ENCODE measurements around the gene ATP5F1E. TPM values are rescaled to one million over a fixed set of nuclear protein-coding genes. Genes with fewer than 3 reads are reported as not detected.

Gene ATP5F1E
- total RNA-seq, 1 experiment from 2014 or later: 84.8 TPM

GRCh38 chr20:59063358-59064213 is 31.5 kb upstream of the ATP5F1E start:
- H3K79me2 ChIP-seq (ENCODE audit: low read depth): no peaks in the 10 kb centered on the region
- BruUV-seq (replicated peaks): TSS peak; percentile 86
- DNase-seq: peak; percentile 49 to 80
- no peaks in the 10 kb centered on the region for H3K9me3 ChIP-seq (ENCODE audit: insufficient read depth, low read depth)
- peak overlapping the region; percentile 6; the same call in 1 of the 2 replicates for H3K4me3 ChIP-seq
- ChIA-PET POLR2A (ENCODE audit: unreplicated experiment) (interaction anchor here (0.5 to 0.6 kb wide), 3 partner anchors 19 to 166 kb away, joined by 4 to 8 read pairs (median 7); no protein-coding TSS in a partner anchor), CTCF (no interaction called here)
- H3K9me2 ChIP-seq (ENCODE audit: insufficient read depth): no peaks in the 10 kb centered on the region
- H2AFZ ChIP-seq: peak overlapping the region; percentile 60
- H4K20me1 ChIP-seq (ENCODE audit: insufficient read depth): no peaks in the 10 kb centered on the region
- peaks cover 5% of the 10 kb centered on the region; the same call in 1 of the 2 replicates for H3F3A ChIP-seq (ENCODE audit: insufficient read depth, low read depth)
- peaks cover 16% of the 10 kb centered on the region for H3K4me1 ChIP-seq (replicated peaks; ENCODE audit: insufficient read depth)
- TF ChIP-seq, protein P1, sequence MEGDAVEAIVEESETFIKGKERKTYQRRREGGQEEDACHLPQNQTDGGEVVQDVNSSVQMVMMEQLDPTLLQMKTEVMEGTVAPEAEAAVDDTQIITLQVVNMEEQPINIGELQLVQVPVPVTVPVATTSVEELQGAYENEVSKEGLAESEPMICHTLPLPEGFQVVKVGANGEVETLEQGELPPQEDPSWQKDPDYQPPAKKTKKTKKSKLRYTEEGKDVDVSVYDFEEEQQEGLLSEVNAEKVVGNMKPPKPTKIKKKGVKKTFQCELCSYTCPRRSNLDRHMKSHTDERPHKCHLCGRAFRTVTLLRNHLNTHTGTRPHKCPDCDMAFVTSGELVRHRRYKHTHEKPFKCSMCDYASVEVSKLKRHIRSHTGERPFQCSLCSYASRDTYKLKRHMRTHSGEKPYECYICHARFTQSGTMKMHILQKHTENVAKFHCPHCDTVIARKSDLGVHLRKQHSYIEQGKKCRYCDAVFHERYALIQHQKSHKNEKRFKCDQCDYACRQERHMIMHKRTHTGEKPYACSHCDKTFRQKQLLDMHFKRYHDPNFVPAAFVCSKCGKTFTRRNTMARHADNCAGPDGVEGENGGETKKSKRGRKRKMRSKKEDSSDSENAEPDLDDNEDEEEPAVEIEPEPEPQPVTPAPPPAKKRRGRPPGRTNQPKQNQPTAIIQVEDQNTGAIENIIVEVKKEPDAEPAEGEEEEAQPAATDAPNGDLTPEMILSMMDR (conservative IDR thresholded peaks at IDR 0.05): no peak
- peak overlapping the region; percentile 58 for H3K4me2 ChIP-seq
- peak overlapping the region; percentile 21 for H3K27ac ChIP-seq
- intact Hi-C loops (cut with micrococcal nuclease; ENCODE audit: unreplicated experiment): loop anchor here (2.0 kb wide), 1 partner anchor 19 kb away; no protein-coding TSS in a partner anchor
- H3K36me3 ChIP-seq (ENCODE audit: low read depth): no peaks in the 10 kb centered on the region
- H3K27me3 ChIP-seq (ENCODE audit: insufficient read depth, low read depth): no peaks in the 10 kb centered on the region

GRCh38 chr20:59062081-59062480 is 29.9 kb upstream of the ATP5F1E start:
- Histone ChIP-seq H2AFZ (no peak overlapping the region), H3K27me3 (ENCODE audit: insufficient read depth, low read depth) (no peaks in the 10 kb centered on the region), H3K27ac (no peak overlapping the region), H3K79me2 (ENCODE audit: low read depth) (no peaks in the 10 kb centered on the region), H3K9me2 (ENCODE audit: insufficient read depth) (no peaks in the 10 kb centered on the region), H3K4me1 (replicated peaks; ENCODE audit: insufficient read depth) (peaks cover 16% of the 10 kb centered on the region), H3K36me3 (ENCODE audit: low read depth) (no peaks in the 10 kb centered on the region), H3K4me2 (no peak overlapping the region), H3K9me3 (ENCODE audit: insufficient read depth, low read depth) (no peaks in the 10 kb centered on the region), H3F3A (ENCODE audit: insufficient read depth, low read depth) (peaks cover 5% of the 10 kb centered on the region), H3K4me3 (no peak overlapping the region), H4K20me1 (ENCODE audit: insufficient read depth) (no peaks in the 10 kb centered on the region)
- ChIA-PET CTCF (no interaction called here), POLR2A (ENCODE audit: unreplicated experiment) (no interaction called here)
- DNase-seq: no peak
- BruUV-seq (replicated peaks): no TSS peak
- TF ChIP-seq EZH2 (IDR thresholded peaks at IDR 0.05; ENCODE audit: low read depth): no peak
- TF ChIP-seq, protein P1 (conservative IDR thresholded peaks at IDR 0.05): no peak
- intact Hi-C loops (cut with micrococcal nuclease; ENCODE audit: unreplicated experiment): no loop called here

GRCh38 chr20:59055302-59055701 is 23.2 kb upstream of the ATP5F1E start:
- DNase-seq: no peak
- BruUV-seq (replicated peaks): no TSS peak
- ChIA-PET CTCF (no interaction called here), POLR2A (ENCODE audit: unreplicated experiment) (no interaction called here)
- TF ChIP-seq, protein P1 (conservative IDR thresholded peaks at IDR 0.05): peak; percentile 73
- TF ChIP-seq EZH2 (IDR thresholded peaks at IDR 0.05; ENCODE audit: low read depth): no peak
- no peak overlapping the region for H3K4me3 ChIP-seq
- no peaks in the 10 kb centered on the region for H3K9me2 ChIP-seq (ENCODE audit: insufficient read depth)
- H3K27me3 ChIP-seq (ENCODE audit: insufficient read depth, low read depth): no peaks in the 10 kb centered on the region
- H4K20me1 ChIP-seq (ENCODE audit: insufficient read depth): no peaks in the 10 kb centered on the region
- intact Hi-C loops (cut with micrococcal nuclease; ENCODE audit: unreplicated experiment): loop anchor here (1.0 kb wide), 1 partner anchor 167 kb away; no protein-coding TSS in a partner anchor
- H3K79me2 ChIP-seq (ENCODE audit: low read depth): no peaks in the 10 kb centered on the region
- H3F3A ChIP-seq (ENCODE audit: insufficient read depth, low read depth): no peaks in the 10 kb centered on the region; the same call in 1 of the 2 replicates
- H3K27ac ChIP-seq: no peak overlapping the region
- H3K36me3 ChIP-seq (ENCODE audit: low read depth): no peaks in the 10 kb centered on the region
- no peaks in the 10 kb centered on the region for H3K9me3 ChIP-seq (ENCODE audit: insufficient read depth, low read depth)
- no peak overlapping the region for H3K4me2 ChIP-seq
- peaks cover under 1% of the 10 kb centered on the region; the same call in 1 of the 2 replicates for H3K4me1 ChIP-seq (replicated peaks; ENCODE audit: insufficient read depth)
- H2AFZ ChIP-seq: no peak overlapping the region

Data from PC-9 (cell line).